ENCODE measurements around the gene COG3.

COG3 gene

DNA sequence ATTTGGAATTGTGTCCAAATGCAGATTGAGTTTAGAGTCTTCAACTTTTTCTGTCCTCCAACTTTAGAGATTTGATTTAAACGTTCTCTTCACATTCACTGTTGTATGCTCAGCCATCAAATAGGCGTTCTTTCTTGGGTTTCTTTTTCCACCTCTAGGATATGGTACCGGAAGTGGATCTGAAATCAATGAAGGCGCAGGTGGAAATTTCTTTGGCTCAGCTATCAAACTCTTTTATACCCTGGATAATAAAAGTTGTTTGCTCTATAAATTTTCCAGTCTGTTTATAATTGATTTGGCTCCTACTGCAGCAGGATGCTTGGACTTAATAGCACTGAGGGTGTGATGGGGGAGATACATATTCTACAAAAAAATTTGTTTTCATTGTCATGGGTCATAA lies 1.6 kb downstream of the COG3 start:
- Histone ChIP-seq H2AFZ (ENCODE audit: low read depth, low read length, severe bottlenecking) (no peak overlapping the region), H3K4me3 (ENCODE audit: insufficient read depth, low read length, poor library complexity, severe bottlenecking) (no peak overlapping the region), H3K9me3 (ENCODE audit: insufficient read depth, low read length) (no peaks in the 10 kb centered on the region), H3K36me3 (ENCODE audit: low read length) (no peaks in the 10 kb centered on the region), H3K79me2 (ENCODE audit: insufficient read depth, low read length) (peaks cover 70% of the 10 kb centered on the region), H3K9me2 (replicated peaks; ENCODE audit: insufficient read depth, low read length) (no peaks in the 10 kb centered on the region), H3F3A (ENCODE audit: insufficient read depth) (peaks cover 38% of the 10 kb centered on the region), H3K4me2 (ENCODE audit: low read depth, low read length, poor library complexity, severe bottlenecking) (peak overlapping the region; percentile 14), H4K20me1 (ENCODE audit: low read depth, low read length) (0 out of 2 replicates have a peak, but pooled peaks cover 3% of the 10 kb centered on the region), H3K27me3 (ENCODE audit: low read length) (no peaks in the 10 kb centered on the region), H3K27ac (ENCODE audit: low read depth, low read length) (no peak overlapping the region), H3K9ac (ENCODE audit: low read length) (no peak overlapping the region)
- no peak for TF ChIP-seq EZH2phosphoT487 (conservative IDR thresholded peaks at IDR 0.05; ENCODE audit: low read length)
- TF ChIP-seq, protein P1, sequence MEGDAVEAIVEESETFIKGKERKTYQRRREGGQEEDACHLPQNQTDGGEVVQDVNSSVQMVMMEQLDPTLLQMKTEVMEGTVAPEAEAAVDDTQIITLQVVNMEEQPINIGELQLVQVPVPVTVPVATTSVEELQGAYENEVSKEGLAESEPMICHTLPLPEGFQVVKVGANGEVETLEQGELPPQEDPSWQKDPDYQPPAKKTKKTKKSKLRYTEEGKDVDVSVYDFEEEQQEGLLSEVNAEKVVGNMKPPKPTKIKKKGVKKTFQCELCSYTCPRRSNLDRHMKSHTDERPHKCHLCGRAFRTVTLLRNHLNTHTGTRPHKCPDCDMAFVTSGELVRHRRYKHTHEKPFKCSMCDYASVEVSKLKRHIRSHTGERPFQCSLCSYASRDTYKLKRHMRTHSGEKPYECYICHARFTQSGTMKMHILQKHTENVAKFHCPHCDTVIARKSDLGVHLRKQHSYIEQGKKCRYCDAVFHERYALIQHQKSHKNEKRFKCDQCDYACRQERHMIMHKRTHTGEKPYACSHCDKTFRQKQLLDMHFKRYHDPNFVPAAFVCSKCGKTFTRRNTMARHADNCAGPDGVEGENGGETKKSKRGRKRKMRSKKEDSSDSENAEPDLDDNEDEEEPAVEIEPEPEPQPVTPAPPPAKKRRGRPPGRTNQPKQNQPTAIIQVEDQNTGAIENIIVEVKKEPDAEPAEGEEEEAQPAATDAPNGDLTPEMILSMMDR (IDR thresholded peaks at IDR 0.05; ENCODE audit: insufficient read depth, low read length, poor library complexity, severe bottlenecking) = no peak

DNA sequence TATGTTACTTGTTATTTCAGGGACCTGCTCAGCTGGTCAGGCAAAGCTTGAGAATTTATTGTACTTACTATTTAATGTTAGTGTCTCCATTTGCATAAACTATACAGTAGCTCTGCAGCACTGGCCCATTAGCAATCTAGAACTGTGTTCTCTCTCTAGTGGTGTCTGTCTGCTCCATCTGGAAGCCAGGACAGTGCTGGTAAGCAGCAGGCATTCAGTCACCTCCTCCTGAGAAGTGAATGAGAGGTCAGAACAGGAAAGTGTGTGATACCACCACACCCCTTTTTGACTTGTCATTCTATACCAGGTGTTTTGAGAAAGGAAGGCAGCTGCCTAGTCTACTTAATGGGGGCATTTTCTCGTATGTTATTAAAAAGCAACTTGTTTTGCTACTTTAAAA lies 3.9 kb downstream of the COG3 start:
- H3K79me2 ChIP-seq (ENCODE audit: insufficient read depth, low read length) = peaks cover 93% of the 10 kb centered on the region
- no peaks in the 10 kb centered on the region for H3K9me3 ChIP-seq (ENCODE audit: insufficient read depth, low read length)
- H3K36me3 ChIP-seq (ENCODE audit: low read length) = no peaks in the 10 kb centered on the region
- no peaks in the 10 kb centered on the region for H3K9me2 ChIP-seq (replicated peaks; ENCODE audit: insufficient read depth, low read length)
- H3K9ac ChIP-seq (ENCODE audit: low read length) = no peak overlapping the region
- TF ChIP-seq, protein P1 (IDR thresholded peaks at IDR 0.05; ENCODE audit: insufficient read depth, low read length, poor library complexity, severe bottlenecking) = no peak
- TF ChIP-seq EZH2phosphoT487 (conservative IDR thresholded peaks at IDR 0.05; ENCODE audit: low read length) = no peak
- H3F3A ChIP-seq (ENCODE audit: insufficient read depth) = peaks cover 33% of the 10 kb centered on the region
- H2AFZ ChIP-seq (ENCODE audit: low read depth, low read length, severe bottlenecking) = no peak overlapping the region
- H4K20me1 ChIP-seq (ENCODE audit: low read depth, low read length) = 0 out of 2 replicates have a peak, but pooled peaks cover 9% of the 10 kb centered on the region
- no peak overlapping the region for H3K4me3 ChIP-seq (ENCODE audit: insufficient read depth, low read length, poor library complexity, severe bottlenecking)
- H3K27me3 ChIP-seq (ENCODE audit: low read length) = no peaks in the 10 kb centered on the region
- H3K27ac ChIP-seq (ENCODE audit: low read depth, low read length) = no peak overlapping the region
- peak overlapping the region; percentile 14 for H3K4me2 ChIP-seq (ENCODE audit: low read depth, low read length, poor library complexity, severe bottlenecking)

DNA sequence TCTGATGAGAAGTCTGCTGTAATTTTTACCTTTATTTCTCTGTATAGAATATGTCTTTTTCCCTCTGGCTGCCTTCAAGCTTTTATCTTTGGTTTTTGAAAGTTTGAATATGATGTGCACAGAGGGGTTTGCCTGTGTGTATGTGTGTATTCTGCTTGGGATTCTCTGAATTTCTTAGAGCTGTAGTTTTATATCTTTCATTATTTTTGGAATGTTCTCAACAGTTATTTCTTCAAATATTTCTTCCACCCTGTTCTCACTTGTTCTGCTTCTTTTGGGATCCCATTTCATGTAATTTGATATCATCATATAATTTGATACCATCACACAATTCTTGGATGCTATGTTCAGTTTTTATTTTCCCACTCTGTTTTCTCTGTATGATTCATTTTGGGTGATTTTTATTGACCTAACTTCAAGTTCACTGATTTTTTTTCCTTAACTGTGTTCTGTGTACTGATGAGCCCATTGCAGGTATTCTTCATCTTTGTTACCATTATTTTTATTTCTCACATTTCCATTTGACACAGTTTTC lies 7.5 kb downstream of the COG3 start:
- 0 out of 2 replicates have a peak, but pooled peaks cover 6% of the 10 kb centered on the region for H3F3A ChIP-seq (ENCODE audit: insufficient read depth)
- 0 out of 2 replicates have a peak, but pooled peaks cover 9% of the 10 kb centered on the region for H4K20me1 ChIP-seq (ENCODE audit: low read depth, low read length)
- H3K4me3 ChIP-seq (ENCODE audit: insufficient read depth, low read length, poor library complexity, severe bottlenecking) = no peak overlapping the region
- no peaks in the 10 kb centered on the region for H3K27me3 ChIP-seq (ENCODE audit: low read length)
- H3K79me2 ChIP-seq (ENCODE audit: insufficient read depth, low read length) = peaks cover 85% of the 10 kb centered on the region
- H3K9ac ChIP-seq (ENCODE audit: low read length) = no peak overlapping the region
- no peak overlapping the region for H3K27ac ChIP-seq (ENCODE audit: low read depth, low read length)
- H3K9me2 ChIP-seq (replicated peaks; ENCODE audit: insufficient read depth, low read length) = no peaks in the 10 kb centered on the region
- H3K36me3 ChIP-seq (ENCODE audit: low read length) = 0 out of 2 replicates have a peak, but pooled peaks cover 3% of the 10 kb centered on the region
- no peak overlapping the region for H2AFZ ChIP-seq (ENCODE audit: low read depth, low read length, severe bottlenecking)
- no peak overlapping the region for H3K4me2 ChIP-seq (ENCODE audit: low read depth, low read length, poor library complexity, severe bottlenecking)
- no peaks in the 10 kb centered on the region for H3K9me3 ChIP-seq (ENCODE audit: insufficient read depth, low read length)
- TF ChIP-seq, protein P1 (IDR thresholded peaks at IDR 0.05; ENCODE audit: insufficient read depth, low read length, poor library complexity, severe bottlenecking) = no peak
- TF ChIP-seq EZH2phosphoT487 (conservative IDR thresholded peaks at IDR 0.05; ENCODE audit: low read length) = no peak

All from SU-DHL-6 (cell line).